ENCODE data around the gene OSBP2.

Gene OSBP2

GRCh38 chr22:30871391-30872284 is 177.0 kb downstream of the OSBP2 start:
- no peak for DNase-seq

- no peak for DNase-seq
Observed at GRCh38 chr22:30872285-30873041, 177.8 kb downstream of the OSBP2 start.

GRCh38 chr22:30873086-30873650 is 178.5 kb downstream of the OSBP2 start:
- DNase-seq: no peak

GRCh38 chr22:30873661-30874060 is 179.0 kb downstream of the OSBP2 start:
- no peak for DNase-seq

GRCh38 chr22:30874431-30875370 is 180.0 kb downstream of the OSBP2 start:
- DNase-seq: no peak

- DNase-seq: no peak
Observed at GRCh38 chr22:30875481-30876215, 181.0 kb downstream of the OSBP2 start.

- no peak for DNase-seq
Observed at GRCh38 chr22:30876221-30876751, 181.6 kb downstream of the OSBP2 start.

GRCh38 chr22:30876915-30877553 is 182.4 kb downstream of the OSBP2 start:
- DNase-seq: peak; percentile 78

GRCh38 chr22:30877662-30878515 is 183.2 kb downstream of the OSBP2 start:
- peak; percentile 41 for DNase-seq

- peak; percentile 53 for DNase-seq
Observed at GRCh38 chr22:30878516-30879414, 184.1 kb downstream of the OSBP2 start.

- DNase-seq: no peak
Observed at GRCh38 chr22:30879415-30879797, 184.7 kb downstream of the OSBP2 start.

- no peak for DNase-seq
Observed at GRCh38 chr22:30880181-30880601, 185.5 kb downstream of the OSBP2 start.

- no peak for DNase-seq
Observed at GRCh38 chr22:30880847-30881246, 186.2 kb downstream of the OSBP2 start.

GRCh38 chr22:30881361-30882183 is 186.9 kb downstream of the OSBP2 start:
- DNase-seq: no peak

- DNase-seq: no peak
Observed at GRCh38 chr22:30882184-30882717, 187.6 kb downstream of the OSBP2 start.

- no peak for DNase-seq
Observed at GRCh38 chr22:30882974-30883533, 188.4 kb downstream of the OSBP2 start.

- no peak for DNase-seq
Observed at GRCh38 chr22:30883586-30884145, 189.0 kb downstream of the OSBP2 start.
